SK-N-MC (cell line): Measurements from ENCODE around the gene CDH1.

ENCODE experiments used
- DNase-seq: peaks from one replicate; pipeline ENCODE4 v3.0.0-alpha.2; 2011; ENCODE audit warnings: low read depth, low spot score
- H3K27ac ChIP-seq: fragments of 200-600 bp; sonication (generic); 2 replicates; pipeline ENCODE4 v1.5.1; 2016; ENCODE audit warnings: mixed run types
- H3K36me3 ChIP-seq: fragments of 200-600 bp; sonication (generic); 2 replicates; pipeline ENCODE4 v1.6.1; 2017; ENCODE audit warnings: antibody characterized with exemption, low read length, mixed read lengths; ENCODE audit not compliant: insufficient read depth
- H3K4me3 ChIP-seq: fragments of 200-600 bp; sonication (generic); 2 replicates; pipeline ENCODE4 v1.5.1; 2016
- H3K9ac ChIP-seq: fragments of 200-600 bp; sonication (generic); 2 replicates; pipeline ENCODE4 v1.8.0; 2017; ENCODE audit warnings: mixed run types, mixed read lengths; ENCODE audit not compliant: insufficient read length
- H3K9me3 ChIP-seq: fragments of 200-600 bp; sonication (generic); 2 replicates; pipeline ENCODE4 v1.6.1; 2017; ENCODE audit warnings: low read depth, mild to moderate bottlenecking, antibody characterized with exemption, low read length, moderate library complexity, mixed read lengths
- EZH2 ChIP-seq: fragments of 200-600 bp; sonication (generic); IDR thresholded peaks from one replicate; pipeline ENCODE4 v1.6.1; 2017; ENCODE audit warnings: antibody characterized with exemption
- FOXP2 ChIP-seq: optimal IDR thresholded peaks from 2 replicates; pipeline ENCODE3; 2011; ENCODE audit warnings: mild to moderate bottlenecking, moderate library complexity; ENCODE audit not compliant: insufficient read depth; ENCODE audit errors: extremely low read length, control extremely low read depth
- POLR2AphosphoS5 ChIP-seq: IDR thresholded peaks from 2 replicates; pipeline ENCODE4 v1.6.1; 2012; ENCODE audit warnings: mild to moderate bottlenecking, low read depth, low read length, borderline replicate concordance

Gene CDH1

DNA sequence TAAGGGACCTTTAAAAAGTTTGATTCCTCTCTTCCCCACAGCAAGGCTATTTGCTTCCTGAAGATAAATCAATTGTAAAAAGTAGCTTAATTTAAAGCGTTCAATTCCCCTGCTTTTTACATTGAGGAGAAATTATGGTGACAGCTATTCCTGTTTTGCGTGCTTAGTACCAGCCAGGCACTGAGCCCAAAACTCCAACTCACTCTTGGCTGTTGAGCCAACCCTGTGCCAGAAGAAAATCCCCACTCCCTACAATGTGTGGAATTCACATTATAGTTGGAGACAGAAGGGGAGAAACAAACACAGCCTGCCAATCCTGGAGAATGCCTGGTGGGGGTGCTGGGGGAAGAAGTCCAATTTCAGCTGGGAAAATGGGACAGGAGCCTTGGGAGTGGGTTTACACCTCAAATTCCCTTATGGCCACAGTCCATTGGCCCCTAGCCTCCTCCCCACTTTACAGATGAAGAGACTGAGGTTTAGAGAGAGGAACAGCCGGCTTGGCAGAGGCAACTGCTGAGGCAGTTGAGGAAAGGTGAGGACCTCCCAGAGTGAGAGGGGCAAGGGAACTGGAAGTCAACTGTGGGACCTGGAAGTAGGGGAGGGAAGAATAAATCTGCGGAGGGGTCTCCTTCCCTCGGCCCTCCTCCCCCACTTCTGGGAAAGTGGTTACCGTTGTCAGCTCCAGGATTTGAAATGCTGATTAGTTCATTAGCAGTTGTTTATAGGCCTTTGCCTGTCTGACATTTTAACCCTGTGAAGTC is 26.1 kb downstream of the CDH1 start:
- Histone ChIP-seq H3K9ac (no peak overlapping the region), H3K9me3 (no peaks in the 10 kb centered on the region), H3K4me3 (no peak overlapping the region), H3K27ac (no peak overlapping the region), H3K36me3 (no peaks in the 10 kb centered on the region)
- DNase-seq, result no peak
- TF ChIP-seq FOXP2 (no peak), POLR2AphosphoS5 (no peak), EZH2 (no peak)

GRCh38 chr16:68764862-68765261 is 27.8 kb downstream of the CDH1 start:
- no peaks in the 10 kb centered on the region for H3K36me3 ChIP-seq
- TF ChIP-seq POLR2AphosphoS5, result no peak
- TF ChIP-seq EZH2, result no peak
- H3K27ac ChIP-seq, result no peak overlapping the region
- no peak overlapping the region for H3K4me3 ChIP-seq
- H3K9ac ChIP-seq, result no peak overlapping the region
- H3K9me3 ChIP-seq, result no peaks in the 10 kb centered on the region
- DNase-seq, result no peak

DNA sequence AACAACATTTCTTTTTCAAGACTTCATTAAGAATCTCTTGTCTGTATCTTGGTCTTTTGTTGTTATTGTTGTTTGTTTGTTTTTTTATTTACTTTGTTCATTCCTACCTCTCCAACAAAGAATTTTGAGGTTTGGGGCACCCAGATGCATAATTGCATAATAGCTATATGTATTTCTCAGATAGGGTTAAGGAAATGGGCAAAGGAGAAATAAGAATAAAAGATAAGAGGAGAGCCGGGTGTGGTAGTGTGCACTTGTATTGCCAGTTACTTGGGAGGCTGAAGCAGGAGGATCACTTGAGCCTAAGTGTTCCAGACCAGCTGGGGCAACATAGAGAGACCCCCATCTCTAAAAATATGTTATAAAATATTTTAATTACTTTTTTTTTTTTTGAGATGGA is 30.5 kb downstream of the CDH1 start:
- TF ChIP-seq POLR2AphosphoS5 (no peak), FOXP2 (no peak), EZH2 (no peak)
- H3K9me3 ChIP-seq, result no peaks in the 10 kb centered on the region
- H3K36me3 ChIP-seq, result no peaks in the 10 kb centered on the region
- H3K9ac ChIP-seq, result no peak overlapping the region
- no peak overlapping the region for H3K4me3 ChIP-seq
- DNase-seq, result no peak
- no peak overlapping the region for H3K27ac ChIP-seq

GRCh38 chr16:68768175-68768574 is 31.1 kb downstream of the CDH1 start:
- no peak for DNase-seq
- Histone ChIP-seq H3K27ac (no peak overlapping the region), H3K9me3 (no peaks in the 10 kb centered on the region), H3K4me3 (no peak overlapping the region), H3K9ac (no peak overlapping the region), H3K36me3 (no peaks in the 10 kb centered on the region)
- TF ChIP-seq EZH2, result no peak
- no peak for TF ChIP-seq FOXP2
- no peak for TF ChIP-seq POLR2AphosphoS5

DNA sequence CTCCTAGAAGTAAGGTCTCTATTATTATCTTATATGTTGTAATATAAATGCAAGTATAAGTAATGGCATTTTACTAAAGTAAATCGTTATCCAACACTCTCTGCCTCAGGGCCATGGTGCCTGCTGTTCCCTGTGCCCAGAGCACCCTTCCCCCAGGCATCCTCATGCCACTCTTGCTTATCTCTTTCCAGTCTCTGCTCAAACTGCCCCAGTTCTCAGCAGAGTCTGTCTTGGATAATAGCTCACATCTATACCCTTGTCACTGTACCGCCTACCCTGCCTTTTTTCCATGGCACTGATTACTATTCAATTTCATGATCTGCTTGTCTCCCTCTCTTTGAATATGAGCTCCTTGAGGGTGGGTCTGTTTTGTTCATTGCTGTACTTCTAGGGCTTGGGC is 31.7 kb downstream of the CDH1 start:
- Histone ChIP-seq H3K4me3 (no peak overlapping the region), H3K36me3 (no peaks in the 10 kb centered on the region), H3K27ac (no peak overlapping the region), H3K9ac (no peak overlapping the region), H3K9me3 (no peaks in the 10 kb centered on the region)
- TF ChIP-seq FOXP2, result no peak
- TF ChIP-seq POLR2AphosphoS5, result no peak
- no peak for TF ChIP-seq EZH2
- DNase-seq, result no peak

- TF ChIP-seq EZH2 (no peak), FOXP2 (no peak), POLR2AphosphoS5 (no peak)
- Histone ChIP-seq H3K36me3 (no peaks in the 10 kb centered on the region), H3K27ac (no peak overlapping the region), H3K9ac (no peak overlapping the region), H3K9me3 (no peaks in the 10 kb centered on the region), H3K4me3 (no peak overlapping the region)
- no peak for DNase-seq
Observed at GRCh38 chr16:68770671-68771070, 33.6 kb downstream of the CDH1 start.

- no peaks in the 10 kb centered on the region for H3K36me3 ChIP-seq
- no peak overlapping the region for H3K9ac ChIP-seq
- no peak overlapping the region for H3K27ac ChIP-seq
- H3K4me3 ChIP-seq, result no peak overlapping the region
- no peaks in the 10 kb centered on the region for H3K9me3 ChIP-seq
- TF ChIP-seq EZH2 (no peak), POLR2AphosphoS5 (no peak), FOXP2 (no peak)
- no peak for DNase-seq
Observed at GRCh38 chr16:68772030-68772681, 35.1 kb downstream of the CDH1 start.

GRCh38 chr16:68772871-68773270 is 35.8 kb downstream of the CDH1 start:
- Histone ChIP-seq H3K4me3 (no peak overlapping the region), H3K9ac (no peak overlapping the region), H3K27ac (no peak overlapping the region), H3K36me3 (no peaks in the 10 kb centered on the region), H3K9me3 (no peaks in the 10 kb centered on the region)
- TF ChIP-seq POLR2AphosphoS5 (no peak), FOXP2 (no peak), EZH2 (no peak)
- DNase-seq, result no peak

- DNase-seq, result no peak
- no peak overlapping the region for H3K9ac ChIP-seq
- no peak overlapping the region for H3K4me3 ChIP-seq
- H3K9me3 ChIP-seq, result no peaks in the 10 kb centered on the region
- H3K36me3 ChIP-seq, result no peaks in the 10 kb centered on the region
- H3K27ac ChIP-seq, result no peak overlapping the region
- TF ChIP-seq POLR2AphosphoS5 (no peak), EZH2 (no peak)
Observed at GRCh38 chr16:68774982-68775634, 38.0 kb downstream of the CDH1 start.
